Keratinocyte (primary cell): Measurements from ENCODE around the gene DLG2. TPM values are rescaled to one million over a fixed set of nuclear protein-coding genes. Genes with fewer than 3 reads are reported as not detected.

Experiments used
- DNase-seq: peaks from one replicate; pipeline ENCODE4 v3.0.0-alpha.2; 2011; ENCODE audit warnings: low read depth, missing footprints, low spot score
- FAIRE-seq: peaks from 2 replicates; lab custom pipeline; 2011; peaks lifted over from hg19 to GRCh38; lab: Jason Lieb, UNC
- H2AFZ ChIP-seq: 2 replicates; pipeline ENCODE4 v1.6.0; 2012; ENCODE audit warnings: low read length, control low read depth, inconsistent platforms; ENCODE audit not compliant: control insufficient read depth
- H3K27ac ChIP-seq: 2 replicates; pipeline ENCODE4 v1.5.1; 2011; ENCODE audit warnings: low read length; ENCODE audit not compliant: control insufficient read depth, insufficient read depth
- H3K27me3 ChIP-seq: 3 replicates; pipeline ENCODE4 v1.6.0; 2011; ENCODE audit warnings: low read length; ENCODE audit not compliant: control insufficient read depth, insufficient read depth; ENCODE audit errors: extremely low read depth
- H3K36me3 ChIP-seq, 2 experiments: 2 replicates in 1 of 2; 3 replicates in 1 of 2; pipeline ENCODE4 v1.5.1; 2011; ENCODE audit warnings: low read length in 2 of 2, mild to moderate bottlenecking in 1 of 2; ENCODE audit not compliant: control insufficient read depth in 2 of 2, insufficient read depth in 2 of 2; ENCODE audit errors: extremely low read depth in 1 of 2
- H3K4me1 ChIP-seq: 3 replicates; pipeline ENCODE4 v1.5.1; 2011; ENCODE audit warnings: low read length; ENCODE audit not compliant: control insufficient read depth, insufficient read depth; ENCODE audit errors: extremely low read depth
- H3K4me2 ChIP-seq: 3 replicates; pipeline ENCODE4 v1.6.0; 2011; ENCODE audit warnings: low read depth, low read length; ENCODE audit not compliant: control insufficient read depth, insufficient read depth; ENCODE audit errors: extremely low read depth
- H3K4me3 ChIP-seq, 3 experiments: fragments of 200-600 bp in 1 of 3; sonication (generic) in 1 of 3; 2 replicates in 2 of 3; 3 replicates in 1 of 3; pipeline ENCODE4 v1.5.1; 2011 to 2016; ENCODE audit warnings: low read length in 3 of 3, mild to moderate bottlenecking in 3 of 3, control low read depth in 2 of 3, inconsistent platforms in 1 of 3, low read depth in 1 of 3, mixed read lengths in 1 of 3, mixed run types in 1 of 3, moderate library complexity in 1 of 3; ENCODE audit not compliant: control insufficient read depth in 2 of 3, insufficient read depth in 2 of 3; ENCODE audit errors: extremely low read depth in 1 of 3
- H3K79me2 ChIP-seq: 2 replicates; pipeline ENCODE4 v1.6.0; 2012; ENCODE audit warnings: low read length; ENCODE audit not compliant: control insufficient read depth, insufficient read depth
- H3K9ac ChIP-seq: 3 replicates; pipeline ENCODE4 v1.6.0; 2011; ENCODE audit warnings: low read length; ENCODE audit not compliant: control insufficient read depth, insufficient read depth; ENCODE audit errors: extremely low read depth
- H3K9me1 ChIP-seq: 3 replicates; pipeline ENCODE4 v1.6.0; 2011; ENCODE audit warnings: low read length; ENCODE audit not compliant: control insufficient read depth, insufficient read depth; ENCODE audit errors: extremely low read depth
- H3K9me3 ChIP-seq: 2 replicates; pipeline ENCODE4 v1.5.1; 2012; ENCODE audit warnings: low read depth, low read length; ENCODE audit not compliant: control insufficient read depth
- H4K20me1 ChIP-seq: 3 replicates; pipeline ENCODE4 v1.6.0; 2011; ENCODE audit warnings: low read length; ENCODE audit not compliant: control insufficient read depth, insufficient read depth; ENCODE audit errors: extremely low read depth
- CTCF ChIP-seq, 3 experiments: IDR thresholded peaks in 1 of 3; conservative IDR thresholded peaks in 1 of 3; optimal IDR thresholded peaks in 1 of 3; 2 replicates in 2 of 3; 3 replicates in 1 of 3; pipeline versions ENCODE3 to v1.5.1; 2011; ENCODE audit warnings: low read length in 3 of 3, mild to moderate bottlenecking in 3 of 3, moderate library complexity in 2 of 3, control low read depth in 1 of 3, inconsistent platforms in 1 of 3; ENCODE audit not compliant: insufficient read depth in 2 of 3; ENCODE audit errors: extremely low read depth in 1 of 3
- EZH2 ChIP-seq: IDR thresholded peaks from one replicate; pipeline ENCODE4 v1.6.1; 2012; ENCODE audit warnings: inconsistent platforms, mild to moderate bottlenecking, low read length, moderate library complexity
- dilution Hi-C: fragments of 300-500 bp; cut with MboI; formaldehyde crosslinking; loops from one replicate; pipeline ENCODE4 v1.7.0; 2020; ENCODE audit warnings: low sequenced_read_pairs; ENCODE audit not compliant: extremely low pct_ligation_motif_present
- polyA plus RNA-seq, 5 experiments: library from polyadenylated mRNA; depleted of rRNA in 3 of 5; stranded (reverse) in 3 of 5; stranded (forward) in 1 of 5; unstranded in 1 of 5; fragments of >200 nt; gene quantifications; 1 replicate in 1 of 5; 2 replicates in 3 of 5; 3 replicates in 1 of 5; pipeline versions ENCODE4 v1.2.1 to v1.2.3, GENCODE V29; 2011 to 2012; ENCODE audit warnings: missing spikeins in 2 of 5, low read depth in 1 of 5, low replicate concordance in 1 of 5

The DLG2 gene
- polyA plus RNA-seq, 1 donor (not counting 4 experiments of a cell fraction or from before 2014, with no cell fraction given), result 0.55 TPM

GRCh38 chr11:84419616-84420015, 1207.5 kb downstream of the DLG2 start:
- DNase-seq (no peak), FAIRE-seq (no peak)
- dilution Hi-C loops, result no loop called here
- TF ChIP-seq CTCF (optimal IDR thresholded peaks at IDR 0.05 in 1 of 3, IDR thresholded peaks at IDR 0.05 in 1 of 3, conservative IDR thresholded peaks at IDR 0.05 in 1 of 3; ENCODE audit: extremely low read depth in 1 of 3, insufficient read depth in 2 of 3, low read length in 3 of 3), result no peak
- no peak for TF ChIP-seq EZH2
- Histone ChIP-seq H3K9me3 (no peaks in the 10 kb centered on the region), H2AFZ (no peak overlapping the region), H3K79me2 (no peaks in the 10 kb centered on the region), H3K4me3 (no peak overlapping the region), H3K4me2 (no peak overlapping the region), H3K36me3 (no peaks in the 10 kb centered on the region), H4K20me1 (no peaks in the 10 kb centered on the region), H3K4me1 (no peaks in the 10 kb centered on the region), H3K27me3 (no peaks in the 10 kb centered on the region), H3K9me1 (no peaks in the 10 kb centered on the region), H3K9ac (no peak overlapping the region), H3K27ac (no peak overlapping the region)

GRCh38 chr11:84414920-84415319, 1212.2 kb downstream of the DLG2 start:
- dilution Hi-C loops, result no loop called here
- Histone ChIP-seq H2AFZ (no peak overlapping the region), H3K27me3 (no peaks in the 10 kb centered on the region), H3K9me1 (no peaks in the 10 kb centered on the region), H3K36me3 (no peaks in the 10 kb centered on the region), H3K4me3 (no peak overlapping the region), H3K9me3 (no peaks in the 10 kb centered on the region), H3K9ac (no peak overlapping the region), H3K27ac (no peak overlapping the region), H3K79me2 (no peaks in the 10 kb centered on the region), H4K20me1 (no peaks in the 10 kb centered on the region), H3K4me2 (no peak overlapping the region), H3K4me1 (no peaks in the 10 kb centered on the region)
- no peak for DNase-seq
- no peak for FAIRE-seq
- TF ChIP-seq EZH2 (no peak), CTCF (optimal IDR thresholded peaks at IDR 0.05 in 1 of 3, IDR thresholded peaks at IDR 0.05 in 1 of 3, conservative IDR thresholded peaks at IDR 0.05 in 1 of 3; ENCODE audit: extremely low read depth in 1 of 3, insufficient read depth in 2 of 3, low read length in 3 of 3) (no peak)
